Suppressor macrophage treated with lipopolysaccharide for 1 hour (primary cell): ENCODE measurements around the gene LSR.
A peak's percentile ranks its signal among the peaks of the same experiment; 100 is the strongest.

Experiments
- DNase-seq, 3 donors: peaks; one replicate each; pipeline ENCODE4 v3.0.0-alpha.2; 2020 to 2022

Gene LSR

DNA sequence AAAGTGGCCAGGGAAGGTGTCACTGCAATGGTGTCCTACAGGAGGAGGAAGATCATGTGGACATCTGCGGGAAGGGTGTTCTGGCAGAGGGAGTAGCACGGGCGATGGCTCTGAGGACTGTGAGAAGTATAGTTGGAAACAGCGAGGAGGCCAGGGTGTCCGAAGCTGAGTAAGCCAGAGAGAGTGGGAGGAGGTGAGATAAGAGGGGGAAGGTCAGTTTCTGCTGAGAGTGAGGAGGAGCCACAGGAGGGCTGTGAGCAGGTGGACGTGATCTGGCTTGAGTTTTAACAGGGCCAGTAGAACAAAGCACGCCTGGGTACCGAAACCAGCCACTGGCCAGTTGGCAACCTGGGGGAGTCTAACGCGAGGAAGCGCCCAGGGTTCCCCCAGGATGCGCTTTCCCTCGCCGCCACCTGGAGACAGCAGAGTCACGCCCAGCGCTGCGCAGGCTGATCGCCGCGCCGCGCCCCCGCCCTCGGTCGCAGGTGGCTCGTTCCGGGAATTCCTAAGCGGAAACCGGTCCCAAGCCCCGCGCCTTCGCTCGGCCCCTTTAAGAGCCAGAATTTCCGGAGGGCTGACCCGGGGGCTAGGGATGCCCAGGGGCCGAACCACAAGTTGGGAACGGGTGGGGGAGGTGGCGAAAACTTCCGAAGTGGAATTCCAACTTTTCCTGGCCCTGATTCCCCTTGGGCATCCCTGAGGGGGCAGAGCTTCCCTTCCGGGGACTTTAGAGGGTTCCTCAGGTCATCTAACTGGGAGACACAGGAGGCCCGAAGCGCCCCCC lies 1.1 kb upstream of the LSR start:
- DNase-seq: peak; percentile 60 to 79 (median 65)

DNA sequence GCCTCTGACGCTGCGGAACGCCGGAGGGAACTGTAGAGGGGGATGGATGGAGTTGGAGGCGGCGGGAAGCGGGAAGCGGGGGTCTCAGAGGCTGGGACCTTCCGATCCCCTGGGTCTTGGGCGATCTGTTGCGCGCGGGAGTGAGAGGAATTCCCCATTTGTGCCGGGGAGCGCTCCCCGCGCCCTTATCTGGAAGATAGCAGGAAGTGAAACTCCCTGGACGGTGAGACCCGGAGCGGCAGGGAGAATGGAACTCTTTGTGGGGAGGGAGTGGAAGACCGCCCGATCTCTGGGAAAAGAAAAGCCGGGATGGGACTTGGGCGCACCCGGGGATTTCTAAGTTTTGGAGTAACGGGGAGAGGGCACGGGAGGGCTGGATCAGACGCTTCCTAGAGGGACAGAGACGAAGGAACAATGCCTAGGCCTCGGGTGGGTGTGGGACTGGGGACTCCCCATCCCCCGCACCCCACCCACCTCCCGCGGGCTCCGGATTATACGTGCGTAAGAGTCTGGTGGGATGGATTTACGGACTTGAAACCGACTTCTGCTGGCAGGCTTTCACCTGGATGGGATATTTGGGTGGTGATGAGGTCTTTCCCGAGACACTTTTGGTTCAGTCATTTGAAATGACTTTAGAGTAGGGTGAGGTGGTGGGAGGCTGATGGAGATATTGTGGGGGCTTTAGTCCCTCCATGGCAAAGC lies 495 bp downstream of the LSR start:
- peak; percentile 50 to 74 (median 54) for DNase-seq

DNA sequence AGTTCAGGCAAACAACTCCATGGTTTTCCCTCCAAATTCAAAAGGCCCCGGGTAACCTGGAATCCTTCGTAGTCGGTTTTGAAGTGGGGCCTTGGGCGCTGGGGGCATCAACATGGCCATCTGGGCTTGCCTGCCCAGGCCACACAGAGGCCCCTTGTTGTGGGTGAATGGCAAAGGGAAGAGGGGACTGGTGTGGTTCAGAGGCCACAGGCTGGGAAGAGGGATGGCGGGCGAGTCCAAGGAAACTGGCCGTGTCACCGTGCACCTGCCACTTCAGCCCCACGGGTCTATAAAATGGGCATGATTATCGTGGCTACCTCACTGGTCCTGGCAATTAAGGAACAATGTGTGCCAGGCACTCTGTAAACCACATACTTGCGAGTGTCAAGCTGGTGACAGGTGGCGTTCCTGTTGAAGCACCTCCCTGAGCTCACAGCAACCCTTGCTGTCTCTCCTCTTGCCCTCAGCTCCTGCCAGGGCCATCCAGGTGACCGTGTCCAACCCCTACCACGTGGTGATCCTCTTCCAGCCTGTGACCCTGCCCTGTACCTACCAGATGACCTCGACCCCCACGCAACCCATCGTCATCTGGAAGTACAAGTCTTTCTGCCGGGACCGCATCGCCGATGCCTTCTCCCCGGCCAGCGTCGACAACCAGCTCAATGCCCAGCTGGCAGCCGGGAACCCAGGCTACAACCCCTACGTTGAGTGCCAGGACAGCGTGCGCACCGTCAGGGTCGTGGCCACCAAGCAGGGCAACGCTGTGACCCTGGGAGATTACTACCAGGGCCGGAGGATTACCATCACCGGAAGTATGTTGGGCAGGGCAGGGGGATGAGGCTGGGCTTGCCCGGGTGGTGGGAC lies 1.3 kb downstream of the LSR start:
- DNase-seq: no peak

GRCh38 chr19:35251456-35251855 lies 2.7 kb downstream of the LSR start:
- no peak for DNase-seq

DNA sequence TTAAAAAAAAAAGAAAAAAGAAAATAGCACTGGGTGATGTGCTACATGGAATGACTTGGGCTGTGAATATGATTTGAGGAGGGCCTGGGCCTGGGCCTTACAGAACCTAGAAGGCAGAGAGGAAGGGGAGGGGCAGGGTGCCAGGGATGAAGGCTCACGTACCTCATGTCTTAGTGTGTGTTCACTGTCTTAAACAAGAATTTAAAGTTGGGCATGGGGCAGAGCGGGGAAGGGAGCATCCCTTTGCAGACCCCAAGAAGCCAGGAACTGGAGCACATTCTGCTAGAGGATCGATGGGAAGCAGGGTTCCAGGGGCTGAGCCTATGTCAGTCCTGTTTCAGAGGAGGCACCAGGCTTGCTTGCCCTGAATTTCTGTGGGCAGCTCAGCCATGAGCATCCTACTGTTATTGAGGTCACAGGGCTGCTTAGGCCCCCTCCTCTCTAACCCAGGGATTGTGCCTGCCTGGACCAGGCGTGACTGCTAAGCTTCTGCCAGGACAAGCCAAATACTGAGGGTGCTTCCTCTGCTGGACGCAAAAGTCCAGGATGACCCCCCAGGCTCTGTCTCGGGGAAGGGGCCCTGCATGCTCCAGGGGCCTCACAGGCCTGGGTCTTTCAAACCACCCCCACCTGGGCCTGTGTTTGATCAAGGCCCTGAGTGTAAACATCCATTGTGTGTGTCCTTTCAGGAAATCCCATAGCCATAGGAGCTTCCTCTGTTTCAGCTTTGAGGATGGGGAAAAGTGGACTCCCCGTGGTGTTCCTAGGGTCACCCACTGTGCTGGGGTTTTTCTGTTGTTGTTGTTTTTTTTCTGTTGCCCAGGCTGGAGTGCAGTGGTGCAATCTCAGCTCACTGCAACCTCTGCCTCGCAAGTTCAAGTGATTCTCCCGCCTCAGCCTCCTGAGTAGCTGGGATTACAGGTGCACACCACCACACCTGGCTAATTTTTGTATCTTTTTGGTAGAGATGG lies 4.8 kb downstream of the LSR start:
- DNase-seq: no peak

DNA sequence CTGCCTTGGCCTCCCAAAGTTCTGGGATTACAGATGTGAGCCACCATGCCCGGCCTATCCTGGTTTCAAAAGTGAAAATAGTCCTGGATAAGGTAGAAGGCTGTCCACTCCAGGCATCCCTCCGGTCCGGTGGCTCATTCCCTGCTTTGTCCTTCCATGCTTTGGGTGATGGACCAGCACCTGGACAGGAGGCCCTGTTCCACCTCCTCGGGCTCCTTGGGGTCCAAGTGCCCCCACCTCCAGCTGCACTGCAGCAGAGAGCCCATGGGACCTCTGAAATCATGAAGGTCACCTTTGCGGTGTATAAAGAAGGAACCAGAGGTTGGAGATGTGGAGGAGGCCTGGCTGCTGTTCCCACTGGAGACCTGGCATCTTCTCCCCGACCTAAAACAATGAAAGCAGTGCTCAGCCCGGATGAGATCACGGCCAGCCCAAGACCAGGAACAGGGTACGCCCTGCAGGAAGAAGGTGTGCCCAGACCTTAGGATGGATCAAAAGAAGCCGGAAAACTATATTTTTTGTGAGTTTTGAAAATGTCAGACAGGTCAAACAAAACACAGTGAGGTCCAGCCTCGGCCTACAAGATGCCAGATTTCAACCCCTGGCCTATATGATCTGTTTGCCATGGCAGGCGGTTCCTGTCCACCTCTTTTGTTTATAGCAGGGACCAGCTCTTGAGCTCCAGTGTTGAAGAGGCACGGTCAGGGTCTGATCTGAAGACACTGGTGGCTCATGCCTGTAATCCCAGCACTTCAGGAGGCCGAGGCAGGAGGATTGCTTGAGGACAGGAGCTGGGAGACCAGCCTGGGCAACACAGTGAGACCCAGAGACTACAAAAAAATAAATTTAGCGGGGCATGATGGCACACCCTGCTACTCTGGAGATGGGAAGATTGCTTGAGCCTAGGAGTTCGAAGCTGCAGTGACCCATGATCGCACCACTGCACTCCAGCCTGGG lies 5.8 kb downstream of the LSR start:
- no peak for DNase-seq

GRCh38 chr19:35256566-35256965 lies 7.8 kb downstream of the LSR start:
- DNase-seq: no peak

DNA sequence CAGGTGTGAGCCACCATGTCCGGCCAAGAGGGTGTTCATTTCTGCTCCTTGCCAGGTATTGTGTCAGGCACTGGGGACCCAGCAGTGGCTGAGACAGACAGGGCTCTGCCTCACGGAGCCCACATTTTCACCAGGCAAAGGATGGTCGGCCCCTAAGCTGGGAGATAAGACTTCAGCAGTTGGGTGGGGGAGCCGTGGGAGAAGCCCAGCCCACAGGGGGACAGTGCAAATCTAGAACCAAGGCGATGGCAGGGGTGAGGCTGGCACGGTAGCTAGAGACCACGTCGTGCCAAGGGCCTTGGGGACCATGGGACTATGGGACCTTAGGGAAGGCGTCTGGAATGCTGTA lies 8.3 kb downstream of the LSR start:
- DNase-seq: no peak

DNA sequence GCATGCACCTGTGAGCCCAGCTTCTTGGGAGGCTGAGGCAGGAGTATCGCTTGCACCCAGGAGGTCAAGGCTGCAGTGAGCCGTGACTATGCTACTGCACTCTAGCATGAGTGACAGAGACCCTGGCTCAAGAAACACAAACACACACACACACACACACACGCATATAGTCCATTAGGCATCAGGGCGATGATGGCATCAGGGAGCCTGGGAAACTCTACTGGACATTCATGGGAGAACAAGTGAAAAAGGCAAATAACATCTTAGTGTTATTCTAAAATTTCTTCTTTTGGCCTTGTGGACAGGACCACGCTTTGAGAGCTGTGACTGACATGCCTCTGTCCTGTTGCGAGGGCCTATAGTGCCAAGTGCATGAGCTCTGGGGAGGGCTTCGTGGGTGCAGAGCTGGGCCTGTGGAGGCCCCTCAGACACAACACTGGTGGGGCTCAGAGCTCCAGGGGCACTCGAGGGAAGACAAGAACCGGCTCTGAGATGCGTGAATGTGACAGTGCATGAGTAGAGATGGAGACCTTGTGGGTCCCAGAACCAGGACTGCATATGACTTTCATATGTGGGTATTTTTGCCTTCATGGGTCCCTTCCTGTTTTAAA lies 12.0 kb downstream of the LSR start:
- no peak for DNase-seq

DNA sequence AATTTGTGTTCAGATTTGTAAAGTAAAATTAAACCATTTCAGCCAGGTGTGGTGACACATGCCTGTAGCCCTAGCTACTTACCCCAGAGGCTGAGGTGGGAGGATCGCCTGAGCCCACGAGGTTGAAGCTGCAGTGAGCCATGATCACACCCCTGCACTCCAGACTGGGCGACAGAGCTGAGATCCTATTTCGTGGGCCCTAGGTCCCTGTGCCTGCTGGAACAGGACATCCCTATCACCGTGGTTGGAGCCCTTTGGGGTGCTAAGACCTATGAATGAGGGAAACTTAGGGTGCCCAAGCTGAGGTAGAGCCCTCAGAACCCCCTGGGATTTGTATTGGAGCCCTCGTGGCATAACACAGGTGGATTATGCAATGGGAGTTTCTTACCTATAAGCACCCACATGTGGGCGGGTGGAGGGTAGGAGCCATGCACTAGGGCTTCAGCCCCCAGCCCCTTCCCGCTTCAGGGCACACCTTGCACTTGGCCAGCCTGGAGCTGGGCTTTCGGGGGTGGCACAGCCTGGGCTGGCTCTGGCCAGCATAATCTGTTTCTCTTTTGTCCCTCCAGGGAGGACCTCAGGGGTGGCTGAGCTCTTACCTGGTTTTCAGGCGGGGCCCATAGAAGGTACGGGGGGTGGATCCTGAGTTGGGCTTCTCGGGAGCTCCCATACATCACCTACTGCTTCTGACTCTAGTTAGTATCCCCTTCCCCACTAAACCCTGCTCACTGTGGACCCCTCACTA lies 12.7 kb downstream of the LSR start:
- no peak for DNase-seq

GRCh38 chr19:35262101-35262761 lies 13.4 kb downstream of the LSR start:
- DNase-seq: no peak

GRCh38 chr19:35264268-35265125 lies 15.7 kb downstream of the LSR start:
- peak; percentile 58 to 67 (median 63) for DNase-seq

DNA sequence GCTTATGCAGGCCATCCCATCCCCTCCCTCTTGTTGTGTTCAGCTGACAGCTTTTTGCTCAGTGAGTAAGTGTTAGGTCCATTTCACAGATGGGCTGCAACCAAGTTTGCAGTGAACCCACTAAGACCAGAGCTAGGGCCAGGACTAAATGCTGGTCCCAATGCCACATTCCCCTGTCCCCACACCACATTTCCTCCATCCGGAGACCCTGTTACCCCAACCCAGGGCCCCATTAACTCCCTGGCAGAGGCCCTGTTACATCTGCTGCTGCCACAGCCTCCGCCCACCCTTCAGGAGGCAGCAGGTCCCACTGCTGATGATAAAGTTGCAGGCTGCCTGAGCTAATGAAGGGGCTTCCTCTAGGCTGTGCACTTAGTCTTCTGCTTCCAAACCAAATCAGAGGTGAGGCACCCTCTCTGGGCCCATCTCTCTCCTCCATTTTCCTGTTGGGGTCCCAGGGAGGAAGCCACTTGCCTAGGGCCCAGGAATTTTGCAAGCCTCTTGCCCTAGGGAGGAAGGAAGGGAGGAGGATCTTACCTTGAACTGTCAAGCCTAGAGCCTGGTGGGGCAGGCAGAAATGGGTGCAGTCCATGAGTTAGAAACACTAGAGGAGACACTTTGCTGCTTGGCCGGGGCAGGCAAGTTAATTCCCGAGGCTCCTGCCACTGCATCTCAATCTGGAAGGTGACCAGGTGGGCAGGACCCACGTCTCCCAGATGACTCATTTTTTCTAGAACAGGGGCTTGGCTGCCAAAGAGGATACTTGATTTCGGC lies 16.5 kb downstream of the LSR start:
- no peak for DNase-seq

DNA sequence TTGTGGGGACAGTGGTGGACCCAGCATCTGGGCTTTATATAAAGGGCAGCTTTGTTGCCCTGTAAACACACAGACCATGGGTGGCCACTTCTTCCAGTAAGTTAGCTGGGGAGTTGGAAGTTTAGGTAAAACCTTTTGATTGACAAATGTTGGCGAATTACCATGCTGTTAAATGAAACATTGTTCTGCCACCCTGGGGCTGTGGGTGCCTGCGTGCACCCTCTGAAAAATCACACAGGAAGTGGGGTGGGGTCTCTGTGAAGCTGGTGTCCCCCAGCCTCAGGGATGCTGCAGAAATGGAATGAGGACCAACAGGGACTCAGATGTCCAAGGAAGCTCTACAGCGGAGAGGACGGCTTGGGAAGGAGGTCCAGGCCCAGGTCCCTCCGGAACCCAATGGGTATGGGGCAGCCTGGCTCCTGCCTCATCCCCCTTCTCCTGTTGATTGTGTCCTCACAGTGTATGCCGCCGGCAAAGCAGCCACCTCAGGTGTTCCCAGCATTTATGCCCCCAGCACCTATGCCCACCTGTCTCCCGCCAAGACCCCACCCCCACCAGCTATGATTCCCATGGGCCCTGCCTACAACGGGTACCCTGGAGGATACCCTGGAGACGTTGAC lies 17.2 kb downstream of the LSR start:
- DNase-seq: no peak

DNA sequence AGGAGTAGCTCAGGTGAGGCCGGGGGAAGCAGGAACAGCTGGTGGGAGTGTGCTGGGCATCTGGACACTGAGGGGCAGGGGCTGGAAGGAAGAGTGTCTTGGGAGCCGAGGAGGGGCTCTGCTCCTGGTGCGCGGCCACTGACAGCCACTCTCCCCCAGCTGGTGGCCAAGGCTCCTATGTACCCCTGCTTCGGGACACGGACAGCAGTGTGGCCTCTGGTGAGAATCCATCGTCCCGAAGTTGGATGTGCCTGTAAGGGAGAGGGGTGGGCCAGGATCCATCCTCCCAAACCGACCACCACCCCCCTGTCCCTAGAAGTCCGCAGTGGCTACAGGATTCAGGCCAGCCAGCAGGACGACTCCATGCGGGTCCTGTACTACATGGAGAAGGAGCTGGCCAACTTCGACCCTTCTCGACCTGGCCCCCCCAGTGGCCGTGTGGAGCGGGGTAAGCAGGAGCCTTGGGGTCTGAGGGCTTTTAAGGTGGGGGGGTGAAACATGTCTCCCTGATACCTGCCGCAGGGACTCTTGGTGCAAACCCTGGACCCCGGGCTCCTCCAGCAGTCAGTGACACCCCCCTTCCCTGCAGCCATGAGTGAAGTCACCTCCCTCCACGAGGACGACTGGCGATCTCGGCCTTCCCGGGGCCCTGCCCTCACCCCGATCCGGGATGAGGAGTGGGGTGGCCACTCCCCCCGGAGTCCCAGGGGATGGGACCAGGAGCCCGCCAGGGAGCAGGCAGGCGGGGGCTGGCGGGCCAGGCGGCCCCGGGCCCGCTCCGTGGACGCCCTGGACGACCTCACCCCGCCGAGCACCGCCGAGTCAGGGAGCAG lies 17.9 kb downstream of the LSR start:
- no peak for DNase-seq

DNA sequence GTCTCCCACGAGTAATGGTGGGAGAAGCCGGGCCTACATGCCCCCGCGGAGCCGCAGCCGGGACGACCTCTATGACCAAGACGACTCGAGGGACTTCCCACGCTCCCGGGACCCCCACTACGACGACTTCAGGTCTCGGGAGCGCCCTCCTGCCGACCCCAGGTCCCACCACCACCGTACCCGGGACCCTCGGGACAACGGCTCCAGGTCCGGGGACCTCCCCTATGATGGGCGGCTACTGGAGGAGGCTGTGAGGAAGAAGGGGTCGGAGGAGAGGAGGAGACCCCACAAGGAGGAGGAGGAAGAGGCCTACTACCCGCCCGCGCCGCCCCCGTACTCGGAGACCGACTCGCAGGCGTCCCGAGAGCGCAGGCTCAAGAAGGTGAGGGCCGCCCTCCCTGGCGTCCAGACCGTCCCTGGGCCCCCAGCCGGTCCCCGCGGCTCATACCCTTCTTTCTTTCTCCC lies 18.6 kb downstream of the LSR start:
- DNase-seq: peak in 1 of 3 donors; percentile 56
